GM19455 (cell line): ENCODE data around the gene TSPAN9.

ENCODE experiments used
- ATAC-seq: cut with Tn5 transposase; IDR thresholded peaks from one replicate; pipeline ENCODE4 v1.9.1; 2021; ENCODE audit not compliant: unreplicated experiment

Gene TSPAN9

GRCh38 chr12:3202734-3203446 lies 125.7 kb downstream of the TSPAN9 start:
- no peak for ATAC-seq

GRCh38 chr12:3203713-3204112 lies 126.5 kb downstream of the TSPAN9 start:
- ATAC-seq, result no peak

- no peak for ATAC-seq
Observed at GRCh38 chr12:3204143-3204542, 127.0 kb downstream of the TSPAN9 start.

GRCh38 chr12:3204730-3205531 lies 127.8 kb downstream of the TSPAN9 start:
- no peak for ATAC-seq

GRCh38 chr12:3205742-3206519 lies 128.8 kb downstream of the TSPAN9 start:
- ATAC-seq, result no peak

GRCh38 chr12:3206536-3207072 lies 129.4 kb downstream of the TSPAN9 start:
- no peak for ATAC-seq

GRCh38 chr12:3207175-3207574 lies 130.0 kb downstream of the TSPAN9 start:
- no peak for ATAC-seq

GRCh38 chr12:3207858-3208257 lies 130.7 kb downstream of the TSPAN9 start:
- ATAC-seq, result no peak

- no peak for ATAC-seq
Observed at GRCh38 chr12:3213188-3213587, 136.0 kb downstream of the TSPAN9 start.

GRCh38 chr12:3213768-3214167 lies 136.6 kb downstream of the TSPAN9 start:
- ATAC-seq, result no peak

- ATAC-seq, result no peak
Observed at GRCh38 chr12:3214526-3215365, 137.6 kb downstream of the TSPAN9 start.

- ATAC-seq, result no peak
Observed at GRCh38 chr12:3215410-3215975, 138.3 kb downstream of the TSPAN9 start.

- ATAC-seq, result no peak
Observed at GRCh38 chr12:3216097-3216496, 138.9 kb downstream of the TSPAN9 start.

GRCh38 chr12:3216726-3217682 lies 139.8 kb downstream of the TSPAN9 start:
- no peak for ATAC-seq

- no peak for ATAC-seq
Observed at GRCh38 chr12:3217683-3218079, 140.5 kb downstream of the TSPAN9 start.

- no peak for ATAC-seq
Observed at GRCh38 chr12:3218228-3219171, 141.3 kb downstream of the TSPAN9 start.

GRCh38 chr12:3219233-3219632 lies 142.1 kb downstream of the TSPAN9 start:
- ATAC-seq, result no peak
